ENCODE data around the gene CAPZB.

DNA sequence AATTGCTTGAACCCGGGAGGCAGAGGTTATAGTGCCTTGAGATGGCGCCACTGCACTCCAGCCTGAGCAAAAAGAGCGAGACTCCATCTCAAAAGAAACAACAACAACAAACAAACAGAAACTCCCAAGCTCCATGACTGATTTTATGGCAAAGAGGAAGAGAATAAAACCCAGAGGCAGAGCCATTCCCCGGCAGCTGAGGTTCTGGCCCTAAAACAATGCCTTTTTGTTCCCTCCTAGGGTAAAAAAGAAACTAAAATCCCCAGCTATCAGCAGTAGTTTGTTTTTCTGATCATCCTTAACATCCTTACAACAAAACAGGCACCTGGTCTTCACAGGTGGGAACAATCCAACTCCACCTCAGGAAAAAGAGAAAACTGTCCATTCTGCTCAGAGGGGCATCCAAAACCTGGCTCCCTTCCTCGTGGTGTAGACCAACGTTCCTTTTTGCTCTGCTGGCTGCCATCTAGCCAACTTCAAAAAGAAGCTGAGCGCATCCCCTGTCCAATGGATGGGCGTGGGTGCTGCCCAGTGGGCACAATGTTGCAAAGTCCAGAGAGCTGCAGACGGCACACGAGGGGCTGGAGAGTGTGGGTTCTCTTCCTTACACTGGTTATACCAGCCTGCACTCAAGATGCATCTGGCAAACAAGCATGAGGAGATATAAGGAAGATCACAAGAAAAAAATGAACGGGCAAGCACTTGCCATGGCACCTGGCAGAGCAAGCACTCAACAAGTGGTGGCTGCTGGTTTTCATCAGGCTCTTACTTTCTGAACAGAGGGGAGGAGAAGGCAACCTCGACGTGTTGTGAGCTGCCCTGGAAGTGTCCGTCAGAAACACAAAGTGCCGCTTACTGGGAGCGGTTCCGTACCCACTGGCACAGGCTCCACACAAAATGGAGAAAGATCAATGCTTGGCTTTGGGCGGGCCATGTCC is 118.5 kb downstream of the CAPZB start:
- TF ChIP-seq SIN3A (IDR thresholded peaks at IDR 0.05; ENCODE audit: borderline replicate concordance, insufficient read depth, low read length) (no peak), POLR2AphosphoS5 (IDR thresholded peaks at IDR 0.05; ENCODE audit: low read depth, low read length) (no peak), TAF1 (IDR thresholded peaks at IDR 0.05; ENCODE audit: borderline replicate concordance, insufficient read depth, low read length) (no peak), FOXP2 (optimal IDR thresholded peaks at IDR 0.05; ENCODE audit: borderline replicate concordance, extremely low read depth, extremely low read length, insufficient read depth) (no peak)
- TF ChIP-seq, protein P1, sequence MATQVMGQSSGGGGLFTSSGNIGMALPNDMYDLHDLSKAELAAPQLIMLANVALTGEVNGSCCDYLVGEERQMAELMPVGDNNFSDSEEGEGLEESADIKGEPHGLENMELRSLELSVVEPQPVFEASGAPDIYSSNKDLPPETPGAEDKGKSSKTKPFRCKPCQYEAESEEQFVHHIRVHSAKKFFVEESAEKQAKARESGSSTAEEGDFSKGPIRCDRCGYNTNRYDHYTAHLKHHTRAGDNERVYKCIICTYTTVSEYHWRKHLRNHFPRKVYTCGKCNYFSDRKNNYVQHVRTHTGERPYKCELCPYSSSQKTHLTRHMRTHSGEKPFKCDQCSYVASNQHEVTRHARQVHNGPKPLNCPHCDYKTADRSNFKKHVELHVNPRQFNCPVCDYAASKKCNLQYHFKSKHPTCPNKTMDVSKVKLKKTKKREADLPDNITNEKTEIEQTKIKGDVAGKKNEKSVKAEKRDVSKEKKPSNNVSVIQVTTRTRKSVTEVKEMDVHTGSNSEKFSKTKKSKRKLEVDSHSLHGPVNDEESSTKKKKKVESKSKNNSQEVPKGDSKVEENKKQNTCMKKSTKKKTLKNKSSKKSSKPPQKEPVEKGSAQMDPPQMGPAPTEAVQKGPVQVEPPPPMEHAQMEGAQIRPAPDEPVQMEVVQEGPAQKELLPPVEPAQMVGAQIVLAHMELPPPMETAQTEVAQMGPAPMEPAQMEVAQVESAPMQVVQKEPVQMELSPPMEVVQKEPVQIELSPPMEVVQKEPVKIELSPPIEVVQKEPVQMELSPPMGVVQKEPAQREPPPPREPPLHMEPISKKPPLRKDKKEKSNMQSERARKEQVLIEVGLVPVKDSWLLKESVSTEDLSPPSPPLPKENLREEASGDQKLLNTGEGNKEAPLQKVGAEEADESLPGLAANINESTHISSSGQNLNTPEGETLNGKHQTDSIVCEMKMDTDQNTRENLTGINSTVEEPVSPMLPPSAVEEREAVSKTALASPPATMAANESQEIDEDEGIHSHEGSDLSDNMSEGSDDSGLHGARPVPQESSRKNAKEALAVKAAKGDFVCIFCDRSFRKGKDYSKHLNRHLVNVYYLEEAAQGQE (IDR thresholded peaks at IDR 0.05; ENCODE audit: insufficient read depth in 1 of 2, low read depth in 2 of 2, low read length in 2 of 2), result no peak
